H1 (cell line): ENCODE results near the gene NLRP1. TPM values are rescaled to one million over a fixed set of nuclear protein-coding genes. Genes with fewer than 3 reads are reported as not detected.

Experiments used
- CTCF ChIA-PET: fragments of 300-600 bp; sonication (Branson Sonifier 250); formaldehyde crosslinking; loops from one replicate; lab custom pipeline; 2021; ENCODE audit not compliant: partially characterized antibody; lab: Charles Lee
- POLR2A ChIA-PET: fragments of 300-600 bp; sonication (Branson Sonifier 250); formaldehyde crosslinking; loops from one replicate; lab custom pipeline; 2021; ENCODE audit warnings: inconsistent platforms; ENCODE audit not compliant: partially characterized antibody; lab: Charles Lee
- DNase-seq, 2 experiments: peaks; one replicate each; pipeline versions ENCODE4 v3.0.0 to v3.0.0-alpha.2; 2010 to 2022; ENCODE audit warnings: low spot score in 2 of 2, low read depth in 1 of 2, mixed read lengths in 1 of 2
- FAIRE-seq: peaks from 2 replicates; lab custom pipeline; 2011; peaks lifted over from hg19 to GRCh38; lab: Jason Lieb, UNC
- H2AFZ ChIP-seq: 2 replicates; pipeline ENCODE4 v1.8.1; 2012; ENCODE audit warnings: low read length, inconsistent platforms
- H2AK5ac ChIP-seq: 2 replicates; pipeline ENCODE4 v1.6.1; 2013; ENCODE audit warnings: low read depth, low read length
- H2BK120ac ChIP-seq: replicated peaks from 2 replicates; pipeline ENCODE3; 2013; ENCODE audit warnings: low read depth, low read length, inconsistent platforms
- H2BK12ac ChIP-seq: 2 replicates; pipeline ENCODE4 v1.6.1; 2013; ENCODE audit warnings: low read depth, low read length
- H2BK15ac ChIP-seq: 2 replicates; pipeline ENCODE4 v1.6.1; 2013; ENCODE audit warnings: low read length
- H2BK20ac ChIP-seq: 2 replicates; pipeline ENCODE4 v1.6.1; 2013; ENCODE audit warnings: low read length
- H2BK5ac ChIP-seq: 2 replicates; pipeline ENCODE4 v1.6.1; 2013; ENCODE audit warnings: low read depth, low read length
- H3K14ac ChIP-seq: 2 replicates; pipeline ENCODE4 v1.6.1; 2013; ENCODE audit warnings: inconsistent platforms; ENCODE audit not compliant: insufficient read length
- H3K18ac ChIP-seq: 2 replicates; pipeline ENCODE4 v1.6.1; 2013; ENCODE audit warnings: low read length; ENCODE audit errors: extremely low read depth
- H3K23ac ChIP-seq: 2 replicates; pipeline ENCODE4 v1.6.1; 2013; ENCODE audit warnings: inconsistent platforms; ENCODE audit not compliant: insufficient read length
- H3K23me2 ChIP-seq: 2 replicates; pipeline ENCODE4 v1.6.1; 2013; ENCODE audit warnings: low read depth, low read length
- H3K27ac ChIP-seq: 2 replicates; pipeline ENCODE4 v1.6.1; 2011; ENCODE audit warnings: low read depth, low read length, inconsistent platforms
- H3K27me3 ChIP-seq, 4 experiments: replicated peaks in 1 of 4; 1 replicate in 1 of 4; 2 replicates in 3 of 4; pipeline versions ENCODE4 v1.6.1 to v1.8.1; 2011 to 2013; ENCODE audit warnings: low read length in 3 of 4, mild to moderate bottlenecking in 3 of 4, inconsistent platforms in 2 of 4, mixed read lengths in 2 of 4, moderate library complexity in 1 of 4; ENCODE audit not compliant: control insufficient read depth in 3 of 4, insufficient read depth in 3 of 4; ENCODE audit errors: extremely low read depth in 1 of 4
- H3K36me3 ChIP-seq, 4 experiments: 2 replicates each; pipeline versions ENCODE4 v1.6.1 to v1.8.1; 2011 to 2013; ENCODE audit warnings: mild to moderate bottlenecking in 4 of 4, low read length in 3 of 4, moderate library complexity in 2 of 4, control low read depth in 1 of 4, inconsistent platforms in 1 of 4; ENCODE audit not compliant: insufficient read depth in 4 of 4, control insufficient read depth in 2 of 4
- H3K4ac ChIP-seq: replicated peaks from 2 replicates; pipeline ENCODE3; 2013; ENCODE audit warnings: low read length, low read depth, mixed read lengths, inconsistent platforms; ENCODE audit not compliant: insufficient read length
- H3K4me1 ChIP-seq, 4 experiments: replicated peaks in 1 of 4; 1 replicate in 1 of 4; 2 replicates in 3 of 4; pipeline versions ENCODE4 v1.6.1 to v1.8.1; 2011 to 2013; ENCODE audit warnings: low read length in 3 of 4, inconsistent platforms in 2 of 4, mixed read lengths in 1 of 4; ENCODE audit not compliant: insufficient read depth in 4 of 4, control insufficient read depth in 3 of 4
- H3K4me2 ChIP-seq, 2 experiments: 2 replicates each; pipeline versions ENCODE4 v1.6.1 to v1.8.1; 2011 to 2013; ENCODE audit warnings: low read depth in 2 of 2, low read length in 2 of 2, control low read depth in 1 of 2, inconsistent platforms in 1 of 2, mild to moderate bottlenecking in 1 of 2; ENCODE audit not compliant: insufficient read depth in 1 of 2
- H3K4me3 ChIP-seq, 4 experiments: fragments of 200-600, 300-600 bp in 1 of 4; sonication (generic), shearing (Covaris generic), sonication (Bioruptor Twin) in 1 of 4; 2 replicates each; pipeline versions ENCODE4 v1.5.1 to v1.8.1; 2011 to 2016; ENCODE audit warnings: low read length in 4 of 4, low read depth in 3 of 4, control low read depth in 2 of 4, inconsistent platforms in 2 of 4, mild to moderate bottlenecking in 2 of 4, mixed read lengths in 1 of 4, moderate library complexity in 1 of 4; ENCODE audit not compliant: insufficient read depth in 2 of 4; ENCODE audit errors: extremely low read depth in 1 of 4
- H3K56ac ChIP-seq: replicated peaks from 2 replicates; pipeline ENCODE3; 2013; ENCODE audit warnings: low read depth, mild to moderate bottlenecking, mixed read lengths, low read length, inconsistent platforms; ENCODE audit not compliant: insufficient read length
- H3K79me1 ChIP-seq: 2 replicates; pipeline ENCODE4 v1.6.1; 2013; ENCODE audit warnings: low read depth, low read length, control low read depth
- H3K79me2 ChIP-seq, 2 experiments: 2 replicates each; pipeline versions ENCODE4 v1.6.1 to v1.8.1; 2012 to 2013; ENCODE audit warnings: low read length in 2 of 2, mild to moderate bottlenecking in 2 of 2, inconsistent platforms in 1 of 2; ENCODE audit not compliant: insufficient read depth in 2 of 2, control insufficient read depth in 1 of 2
- H3K9ac ChIP-seq, 4 experiments: replicated peaks in 1 of 4; 1 replicate in 1 of 4; 2 replicates in 3 of 4; pipeline versions ENCODE4 v1.6.1 to v1.8.1; 2011 to 2013; ENCODE audit warnings: low read depth in 3 of 4, low read length in 3 of 4, control low read depth in 2 of 4, mild to moderate bottlenecking in 2 of 4, moderate library complexity in 2 of 4, inconsistent platforms in 1 of 4; ENCODE audit errors: extremely low read depth in 1 of 4
- H3K9me3 ChIP-seq, 2 experiments: 2 replicates each; pipeline versions ENCODE4 v1.6.1 to v1.8.1; 2012 to 2013; ENCODE audit warnings: mild to moderate bottlenecking in 2 of 2, moderate library complexity in 2 of 2, control low read depth in 1 of 2, inconsistent platforms in 1 of 2, low read depth in 1 of 2, low read length in 1 of 2, mixed read lengths in 1 of 2; ENCODE audit not compliant: insufficient read depth in 2 of 2
- H4K20me1 ChIP-seq, 2 experiments: replicated peaks in 1 of 2; 2 replicates each; pipeline versions ENCODE3 to v1.8.1; 2011 to 2013; ENCODE audit warnings: inconsistent platforms in 2 of 2, low read length in 2 of 2, mild to moderate bottlenecking in 1 of 2; ENCODE audit not compliant: insufficient read depth in 2 of 2, control insufficient read depth in 1 of 2
- H4K5ac ChIP-seq: 2 replicates; pipeline ENCODE4 v1.6.1; 2013; ENCODE audit warnings: low read length, low read depth, mixed read lengths, inconsistent platforms; ENCODE audit not compliant: insufficient read length
- H4K8ac ChIP-seq: 2 replicates; pipeline ENCODE4 v1.8.0; 2013; ENCODE audit warnings: mild to moderate bottlenecking, moderate library complexity, low read length, inconsistent platforms; ENCODE audit not compliant: insufficient read depth; ENCODE audit errors: extremely low read depth
- H4K91ac ChIP-seq: replicated peaks from 2 replicates; pipeline ENCODE3; 2013; ENCODE audit warnings: low read length, mixed read lengths, inconsistent platforms; ENCODE audit not compliant: insufficient read length
- ATF2 ChIP-seq: IDR thresholded peaks from 2 replicates; pipeline ENCODE4 v1.6.1; 2012; ENCODE audit warnings: low read length, inconsistent platforms
- CTCF ChIP-seq, 3 experiments: IDR thresholded peaks; 1 replicate in 2 of 3; 2 replicates in 1 of 3; pipeline versions ENCODE4 v1.5.1 to v1.6.1; 2011; ENCODE audit warnings: low read length in 3 of 3, mild to moderate bottlenecking in 3 of 3, inconsistent platforms in 2 of 3, low read depth in 1 of 3, moderate library complexity in 1 of 3; ENCODE audit not compliant: insufficient read depth in 1 of 3; ENCODE audit errors: control extremely low read depth in 1 of 3
- E2F6 ChIP-seq: IDR thresholded peaks from 2 replicates; pipeline ENCODE4 v1.6.1; 2012; ENCODE audit warnings: inconsistent platforms
- KDM4A ChIP-seq: IDR thresholded peaks from one replicate; pipeline ENCODE4 v1.7.1; 2012; ENCODE audit warnings: low read depth, mild to moderate bottlenecking, moderate library complexity, low read length, inconsistent platforms; ENCODE audit not compliant: severe bottlenecking
- RAD21 ChIP-seq, 2 experiments: IDR thresholded peaks in 1 of 2; conservative IDR thresholded peaks in 1 of 2; 2 replicates each; pipeline ENCODE4 v1.6.1; 2011; ENCODE audit warnings: low read depth in 2 of 2, low read length in 2 of 2, improper control_type of control experiment in 1 of 2, inconsistent platforms in 1 of 2, mild to moderate bottlenecking in 1 of 2, moderate library complexity in 1 of 2
- ZNF274 ChIP-seq: IDR thresholded peaks from 2 replicates; pipeline ENCODE4 v1.7.0; 2012; ENCODE audit warnings: low read length, borderline replicate concordance; ENCODE audit errors: extremely low read depth
- WGBS, 2 experiments: shearing (Covaris generic) in 1 of 2; methylation state at CpG; one replicate each; pipeline versions ENCODE4 v1.1.6 to v1.1.7; 2013 to 2015; ENCODE audit warnings: low lambda C conversion rate in 2 of 2, mixed read lengths in 2 of 2, inconsistent platforms in 1 of 2, low coverage in 1 of 2, missing lambda C conversion rate in 1 of 2; ENCODE audit not compliant: insufficient replicate concordance in 2 of 2, insufficient coverage in 1 of 2, insufficient read length in 1 of 2; ENCODE audit errors: extremely low coverage in 1 of 2, missing lambda C conversion rate in 1 of 2; 5-methylcytosine and 5-hydroxymethylcytosine counted together
- polyA plus RNA-seq, 7 experiments: library from polyadenylated mRNA; depleted of rRNA in 3 of 7; stranded (reverse) in 5 of 7; unstranded in 2 of 7; fragments of >200 nt in 5 of 7; fragments of 200-250 nt in 2 of 7; gene quantifications; 1 replicate in 5 of 7; 2 replicates in 1 of 7; 4 replicates in 1 of 7; pipeline versions ENCODE4 v1.2.1 to v1.2.3, GENCODE V29; 2011 to 2013; ENCODE audit warnings: missing spikeins in 2 of 7, mixed read lengths in 2 of 7
- total RNA-seq: library from RNA; stranded (reverse); fragmentation: NEBNext Ultra II Directional; extraction: Animal tissue kit (Norgen Biotek cat#: 25700); gene quantifications from 2 replicates; pipeline ENCODE4 v1.2.1, GENCODE V29; 2021

NLRP1 gene
- total and polyA plus RNA-seq, 2 of the 8 experiments (the other 6 are each of a cell fraction or from before 2014, with no cell fraction given) = 8.6 to 10.4 TPM

GRCh38 chr17:5561736-5562571 is 22.4 kb downstream of the NLRP1 start:
- Histone ChIP-seq H4K8ac (no peak overlapping the region), H2BK5ac (no peak overlapping the region), H4K91ac (no peak overlapping the region), H3K4me3 (no peak overlapping the region), H3K14ac (no peak overlapping the region), H2BK20ac (no peak overlapping the region), H3K27ac (no peak overlapping the region), H3K23ac (no peak overlapping the region), H3K4me1 (no peaks in the 10 kb centered on the region), H3K79me1 (no peaks in the 10 kb centered on the region), H3K4ac (no peak overlapping the region), H3K4me2 (no peak overlapping the region), H3K9me3 (no peaks in the 10 kb centered on the region), H3K27me3 (no peaks in the 10 kb centered on the region; a peak in 1 of 7 replicates), H3K9ac (no peak overlapping the region), H3K23me2 (no peaks in the 10 kb centered on the region), H2BK12ac (no peak overlapping the region), H3K56ac (no peak overlapping the region), H3K36me3 (no peaks in the 10 kb centered on the region), H2AFZ (no peak overlapping the region), H2BK15ac (no peak overlapping the region), H4K5ac (no peak overlapping the region), H3K79me2 (no peaks in the 10 kb centered on the region), H2AK5ac (no peak overlapping the region), H2BK120ac (no peak overlapping the region), H3K18ac (no peak overlapping the region), H4K20me1 (no peaks in the 10 kb centered on the region)
- ChIA-PET CTCF (interaction anchor here (1.0 to 1.8 kb wide), 2 partner anchors 11 to 144 kb away, joined by 3 read pairs; no protein-coding TSS in a partner anchor), POLR2A (no interaction called here)
- WGBS, 2 experiments = 88% methylated on average over 13 of the region's 14 CpGs; no CpG with 5 or more reads in 1 of the 2 experiments
- no peak for DNase-seq
- no peak for FAIRE-seq
- TF ChIP-seq CTCF (IDR thresholded peaks at IDR 0.05; ENCODE audit: control extremely low read depth in 1 of 3, insufficient read depth in 1 of 3, low read depth in 1 of 3, low read length in 3 of 3) = no peak
- TF ChIP-seq RAD21 (IDR thresholded peaks at IDR 0.05 in 1 of 2, conservative IDR thresholded peaks at IDR 0.05 in 1 of 2; ENCODE audit: low read depth in 2 of 2, low read length in 2 of 2) = no peak
- TF ChIP-seq E2F6 = no peak
- TF ChIP-seq ATF2 = no peak
- no peak for TF ChIP-seq KDM4A
- TF ChIP-seq ZNF274 = no peak
